ENCODE measurements around the gene PCID2.
A peak's percentile ranks its signal among the peaks of the same experiment; 100 is the strongest.

The PCID2 gene

GRCh38 chr13:113155201-113155600 is 53.3 kb downstream of the PCID2 start:
- Histone ChIP-seq H3K79me1 (replicated peaks; ENCODE audit: low read length, poor library complexity, severe bottlenecking) (no peaks in the 10 kb centered on the region), H3K4ac (ENCODE audit: low read depth in 1 of 2, low read length in 2 of 2) (no peak overlapping the region), H2BK120ac (ENCODE audit: low read depth, low read length) (no peak overlapping the region), H3K4me2 (ENCODE audit: low read length, poor library complexity, severe bottlenecking) (no peak overlapping the region), H2BK5ac (ENCODE audit: low read depth, low read length, poor library complexity, severe bottlenecking) (no peak overlapping the region), H3K27ac (ENCODE audit: low read length, poor library complexity, severe bottlenecking) (no peak overlapping the region), H3K9me3 (ENCODE audit: control insufficient read depth, low read length) (no peaks in the 10 kb centered on the region), H3K36me3 (ENCODE audit: control insufficient read depth in 1 of 2, insufficient read depth in 2 of 2, low read depth in 1 of 2, low read length in 2 of 2) (no peaks in the 10 kb centered on the region), H3K14ac (ENCODE audit: low read length in 2 of 2) (no peak overlapping the region), H3K4me3 (ENCODE audit: insufficient read depth in 1 of 2, low read depth in 1 of 2, low read length in 2 of 2) (no peak overlapping the region), H3K4me1 (ENCODE audit: control insufficient read depth, insufficient read depth, low read depth, low read length) (peaks cover 23% of the 10 kb centered on the region), H2AK5ac (ENCODE audit: low read length, severe bottlenecking) (no peak overlapping the region), H2AFZ (ENCODE audit: low read depth, low read length) (no peak overlapping the region), H3K27me3 (ENCODE audit: control insufficient read depth in 1 of 2, insufficient read depth in 1 of 2, low read length in 2 of 2) (peaks cover 0 to 9% of the 10 kb centered on the region in 2 experiments), H3K9ac (ENCODE audit: low read length) (no peak overlapping the region), H3K18ac (ENCODE audit: low read depth in 1 of 2, low read length in 2 of 2) (no peak overlapping the region), H4K91ac (ENCODE audit: low read length) (no peak overlapping the region), H2BK12ac (ENCODE audit: low read length in 2 of 2) (no peak overlapping the region), H3K23ac (ENCODE audit: low read length in 2 of 2) (no peak overlapping the region), H4K8ac (ENCODE audit: low read length) (no peak overlapping the region), H2BK15ac (ENCODE audit: low read depth, poor library complexity, severe bottlenecking) (no peak overlapping the region)
- WGBS = 98% methylated on average over 3 of the region's 3 CpGs
- no peak for DNase-seq

DNA sequence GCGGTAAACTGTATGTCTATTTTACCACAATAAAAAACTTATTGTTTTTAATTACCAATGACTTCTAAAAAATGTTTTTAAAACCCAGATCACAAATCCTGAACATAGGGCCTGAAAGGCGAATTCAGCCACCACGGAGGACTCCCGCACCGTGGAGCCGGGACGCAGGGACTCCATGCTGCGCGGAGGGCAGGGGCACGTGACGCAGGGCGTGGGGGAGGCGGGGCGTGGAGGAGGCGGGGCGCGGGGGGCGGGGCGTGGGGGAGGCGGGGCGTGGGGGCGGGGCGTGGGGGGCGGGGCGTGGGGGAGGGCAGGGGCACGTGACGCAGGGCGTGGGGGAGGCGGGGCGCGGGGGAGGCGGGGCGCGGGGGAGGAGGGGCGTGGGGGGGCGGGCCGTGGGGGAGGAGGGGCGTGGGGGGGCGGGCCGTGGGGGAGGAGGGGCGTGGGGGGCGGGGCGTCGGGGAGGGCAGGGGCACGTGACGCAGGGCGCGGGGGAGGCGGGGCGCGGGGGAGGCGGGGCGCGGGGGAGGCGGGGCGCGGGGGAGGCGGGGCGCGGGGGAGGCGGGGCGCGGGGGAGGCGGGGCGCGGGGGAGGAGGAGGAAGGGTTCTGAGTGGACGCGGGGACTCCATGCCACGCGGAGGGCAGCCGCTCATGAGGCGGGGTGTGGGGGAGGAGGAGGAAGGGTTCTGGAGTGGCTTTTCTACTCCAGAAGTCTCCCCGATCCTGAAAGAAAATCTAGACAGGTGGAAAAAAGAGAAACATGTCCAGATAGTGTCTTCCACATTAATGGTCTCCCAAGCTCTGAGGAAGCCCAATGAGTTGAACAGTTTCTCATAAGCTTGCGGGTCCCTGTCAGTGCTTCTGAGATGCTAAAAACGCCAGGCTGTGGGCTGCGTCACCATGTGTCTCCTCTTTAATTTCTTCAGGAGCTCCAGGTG is 54.4 kb downstream of the PCID2 start:
- Histone ChIP-seq H3K27ac (ENCODE audit: low read length, poor library complexity, severe bottlenecking) (peak overlapping the region; percentile 52), H3K9ac (ENCODE audit: low read length) (peak overlapping the region; percentile 93), H2BK120ac (ENCODE audit: low read depth, low read length) (no peak overlapping the region), H4K8ac (ENCODE audit: low read length) (peak overlapping the region; percentile 8), H3K9me3 (ENCODE audit: control insufficient read depth, low read length) (no peaks in the 10 kb centered on the region), H4K91ac (ENCODE audit: low read length) (no peak overlapping the region), H3K14ac (ENCODE audit: low read length in 2 of 2) (no peak overlapping the region), H3K4me1 (ENCODE audit: control insufficient read depth, insufficient read depth, low read depth, low read length) (peaks cover 23% of the 10 kb centered on the region), H2AK5ac (ENCODE audit: low read length, severe bottlenecking) (no peak overlapping the region), H3K79me1 (replicated peaks; ENCODE audit: low read length, poor library complexity, severe bottlenecking) (no peaks in the 10 kb centered on the region), H3K36me3 (ENCODE audit: control insufficient read depth in 1 of 2, insufficient read depth in 2 of 2, low read depth in 1 of 2, low read length in 2 of 2) (no peaks in the 10 kb centered on the region), H2BK12ac (ENCODE audit: low read length in 2 of 2) (no peak overlapping the region), H3K4me2 (ENCODE audit: low read length, poor library complexity, severe bottlenecking) (peak overlapping the region; percentile 82), H3K4ac (ENCODE audit: low read depth in 1 of 2, low read length in 2 of 2) (peak overlapping the region in 1 of 2 experiments; percentile 8), H3K27me3 (ENCODE audit: control insufficient read depth in 1 of 2, insufficient read depth in 1 of 2, low read length in 2 of 2) (no peaks in the 10 kb centered on the region), H3K18ac (ENCODE audit: low read depth in 1 of 2, low read length in 2 of 2) (peak overlapping the region in 1 of 2 experiments; percentile 96), H2BK15ac (ENCODE audit: low read depth, poor library complexity, severe bottlenecking) (no peak overlapping the region), H2AFZ (ENCODE audit: low read depth, low read length) (peak overlapping the region; percentile 47), H3K4me3 (ENCODE audit: insufficient read depth in 1 of 2, low read depth in 1 of 2, low read length in 2 of 2) (peak overlapping the region; percentile 30 to 75), H2BK5ac (ENCODE audit: low read depth, low read length, poor library complexity, severe bottlenecking) (no peak overlapping the region), H3K23ac (ENCODE audit: low read length in 2 of 2) (no peak overlapping the region)
- DNase-seq = peak; percentile 74
- WGBS = 31% methylated on average over 7 of the region's 76 CpGs

GRCh38 chr13:113152984-113153809 is 55.3 kb downstream of the PCID2 start:
- Histone ChIP-seq H3K4me1 (ENCODE audit: control insufficient read depth, insufficient read depth, low read depth, low read length) (peaks cover 17% of the 10 kb centered on the region), H4K91ac (ENCODE audit: low read length) (peak overlapping the region; percentile 97), H3K27ac (ENCODE audit: low read length, poor library complexity, severe bottlenecking) (peak overlapping the region; percentile 52), H2AFZ (ENCODE audit: low read depth, low read length) (peak overlapping the region; percentile 80), H2BK5ac (ENCODE audit: low read depth, low read length, poor library complexity, severe bottlenecking) (no peak overlapping the region), H3K36me3 (ENCODE audit: control insufficient read depth in 1 of 2, insufficient read depth in 2 of 2, low read depth in 1 of 2, low read length in 2 of 2) (no peaks in the 10 kb centered on the region), H3K18ac (ENCODE audit: low read depth in 1 of 2, low read length in 2 of 2) (peak overlapping the region; percentile 74 to 96), H2BK12ac (ENCODE audit: low read length in 2 of 2) (peak overlapping the region; percentile 61 to 75), H2BK15ac (ENCODE audit: low read depth, poor library complexity, severe bottlenecking) (peak overlapping the region; percentile 77), H4K8ac (ENCODE audit: low read length) (peak overlapping the region; percentile 94), H3K4me2 (ENCODE audit: low read length, poor library complexity, severe bottlenecking) (peak overlapping the region; percentile 82), H3K4ac (ENCODE audit: low read depth in 1 of 2, low read length in 2 of 2) (peak overlapping the region; percentile 12 to 49), H3K9me3 (ENCODE audit: control insufficient read depth, low read length) (no peaks in the 10 kb centered on the region), H3K27me3 (ENCODE audit: control insufficient read depth in 1 of 2, insufficient read depth in 1 of 2, low read length in 2 of 2) (no peaks in the 10 kb centered on the region), H3K23ac (ENCODE audit: low read length in 2 of 2) (peak overlapping the region in 1 of 2 experiments; percentile 86), H3K9ac (ENCODE audit: low read length) (peak overlapping the region; percentile 93), H3K79me1 (replicated peaks; ENCODE audit: low read length, poor library complexity, severe bottlenecking) (no peaks in the 10 kb centered on the region), H3K14ac (ENCODE audit: low read length in 2 of 2) (peak overlapping the region in 1 of 2 experiments; percentile 68), H3K4me3 (ENCODE audit: insufficient read depth in 1 of 2, low read depth in 1 of 2, low read length in 2 of 2) (peak overlapping the region; percentile 47 to 75), H2AK5ac (ENCODE audit: low read length, severe bottlenecking) (no peak overlapping the region), H2BK120ac (ENCODE audit: low read depth, low read length) (peak overlapping the region; percentile 77)
- peak; percentile 43 for DNase-seq
- WGBS = 14% methylated on average over 55 of the region's 60 CpGs

DNA sequence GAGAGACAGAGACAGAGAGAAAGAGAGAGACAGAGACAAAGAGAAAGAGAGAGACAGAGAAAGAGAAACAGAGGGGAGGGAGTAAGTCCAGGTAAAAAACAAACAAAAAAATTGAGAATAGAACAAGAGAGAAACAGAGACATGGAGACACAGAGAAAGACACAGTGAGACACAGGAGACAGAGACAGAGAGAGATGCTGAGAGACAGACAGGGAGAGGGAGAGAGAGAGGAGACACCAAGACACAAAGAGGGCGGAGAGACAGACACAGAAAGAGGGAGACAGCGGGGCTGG is 55.8 kb downstream of the PCID2 start:
- Histone ChIP-seq H2BK15ac (ENCODE audit: low read depth, poor library complexity, severe bottlenecking) (no peak overlapping the region), H3K9ac (ENCODE audit: low read length) (peak overlapping the region; percentile 93), H3K27me3 (ENCODE audit: control insufficient read depth in 1 of 2, insufficient read depth in 1 of 2, low read length in 2 of 2) (no peaks in the 10 kb centered on the region), H3K18ac (ENCODE audit: low read depth in 1 of 2, low read length in 2 of 2) (peak overlapping the region; percentile 74 to 96), H3K4me3 (ENCODE audit: insufficient read depth in 1 of 2, low read depth in 1 of 2, low read length in 2 of 2) (peak overlapping the region in 1 of 2 experiments; percentile 75), H3K14ac (ENCODE audit: low read length in 2 of 2) (no peak overlapping the region), H2BK5ac (ENCODE audit: low read depth, low read length, poor library complexity, severe bottlenecking) (no peak overlapping the region), H4K91ac (ENCODE audit: low read length) (peak overlapping the region; percentile 97), H2AK5ac (ENCODE audit: low read length, severe bottlenecking) (no peak overlapping the region), H3K79me1 (replicated peaks; ENCODE audit: low read length, poor library complexity, severe bottlenecking) (no peaks in the 10 kb centered on the region), H3K23ac (ENCODE audit: low read length in 2 of 2) (no peak overlapping the region), H3K27ac (ENCODE audit: low read length, poor library complexity, severe bottlenecking) (no peak overlapping the region), H3K4me1 (ENCODE audit: control insufficient read depth, insufficient read depth, low read depth, low read length) (peaks cover 16% of the 10 kb centered on the region), H3K36me3 (ENCODE audit: control insufficient read depth in 1 of 2, insufficient read depth in 2 of 2, low read depth in 1 of 2, low read length in 2 of 2) (no peaks in the 10 kb centered on the region), H2BK120ac (ENCODE audit: low read depth, low read length) (no peak overlapping the region), H2AFZ (ENCODE audit: low read depth, low read length) (peak overlapping the region; percentile 80), H3K4ac (ENCODE audit: low read depth in 1 of 2, low read length in 2 of 2) (peak overlapping the region in 1 of 2 experiments; percentile 49), H2BK12ac (ENCODE audit: low read length in 2 of 2) (peak overlapping the region; percentile 61 to 75), H3K4me2 (ENCODE audit: low read length, poor library complexity, severe bottlenecking) (peak overlapping the region; percentile 23), H3K9me3 (ENCODE audit: control insufficient read depth, low read length) (no peaks in the 10 kb centered on the region), H4K8ac (ENCODE audit: low read length) (peak overlapping the region; percentile 94)
- WGBS = 54% methylated on average over 2 of the region's 2 CpGs
- no peak for DNase-seq

Measured in mesenchymal stem cell (in vitro differentiated cells and primary cell).